Bronchial epithelial cell (primary cell): ENCODE measurements around the gene CLPTM1L. TPM values are rescaled to one million over a fixed set of nuclear protein-coding genes. Genes with fewer than 3 reads are reported as not detected.
A peak's percentile ranks its signal among the peaks of the same experiment; 100 is the strongest.

ENCODE experiments used
- DNase-seq: peaks from one replicate; pipeline ENCODE4 v3.0.0-alpha.2; 2010; ENCODE audit warnings: low read depth
- FAIRE-seq: peaks from 2 replicates; lab custom pipeline; 2011; peaks lifted over from hg19 to GRCh38; lab: Jason Lieb, UNC
- H3K27me3 ChIP-seq: 2 replicates; pipeline ENCODE4 v1.5.1; 2011; ENCODE audit warnings: low read length; ENCODE audit not compliant: control insufficient read depth, insufficient read depth
- H3K36me3 ChIP-seq: 2 replicates; pipeline ENCODE4 v1.5.1; 2011; ENCODE audit warnings: low read length; ENCODE audit not compliant: control insufficient read depth, insufficient read depth
- H3K4me3 ChIP-seq: 2 replicates; pipeline ENCODE4 v1.5.1; 2011; ENCODE audit warnings: mild to moderate bottlenecking, low read depth, low read length, control low read depth
- CTCF ChIP-seq: IDR thresholded peaks from 2 replicates; pipeline ENCODE4 v1.5.1; 2011; ENCODE audit warnings: mild to moderate bottlenecking, moderate library complexity, low read length, control low read depth, inconsistent platforms; ENCODE audit not compliant: insufficient read depth, severe bottlenecking
- total RNA-seq: library from RNA; depleted of rRNA; stranded (reverse); fragments of >200 nt; gene quantifications from 2 replicates; pipeline ENCODE4 v1.2.1, GENCODE V29; 2014

Gene CLPTM1L
- total RNA-seq, 1 donor from 2014 or later = 314 TPM

DNA sequence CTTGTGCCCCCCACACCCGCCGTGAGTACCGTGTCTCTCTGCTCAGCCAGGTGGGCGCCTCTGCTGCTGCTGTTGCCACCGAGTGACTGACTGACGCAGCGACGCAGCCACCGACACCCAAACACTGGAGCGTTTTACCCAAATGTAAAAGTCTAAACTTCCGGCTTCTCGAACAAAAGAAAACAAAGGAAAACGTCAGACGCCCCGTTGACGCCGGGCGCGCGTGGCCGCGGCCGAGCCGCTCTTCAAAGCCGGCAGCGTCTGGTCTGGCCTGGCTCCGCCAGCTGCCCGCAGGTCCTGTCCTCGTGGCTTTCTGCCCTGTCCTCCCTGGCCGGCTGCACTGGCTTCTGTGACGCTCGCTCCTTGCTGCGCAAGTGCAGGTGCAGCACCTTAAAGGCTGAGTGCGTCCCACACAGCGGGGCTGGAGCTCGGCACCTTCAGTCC, 41.4 kb upstream of the CLPTM1L start:
- Histone ChIP-seq H3K27me3 (peaks cover 2% of the 10 kb centered on the region), H3K4me3 (peak overlapping the region; percentile 37), H3K36me3 (no peaks in the 10 kb centered on the region)
- TF ChIP-seq CTCF = no peak
- DNase-seq = peak; percentile 3
- FAIRE-seq = no peak

DNA sequence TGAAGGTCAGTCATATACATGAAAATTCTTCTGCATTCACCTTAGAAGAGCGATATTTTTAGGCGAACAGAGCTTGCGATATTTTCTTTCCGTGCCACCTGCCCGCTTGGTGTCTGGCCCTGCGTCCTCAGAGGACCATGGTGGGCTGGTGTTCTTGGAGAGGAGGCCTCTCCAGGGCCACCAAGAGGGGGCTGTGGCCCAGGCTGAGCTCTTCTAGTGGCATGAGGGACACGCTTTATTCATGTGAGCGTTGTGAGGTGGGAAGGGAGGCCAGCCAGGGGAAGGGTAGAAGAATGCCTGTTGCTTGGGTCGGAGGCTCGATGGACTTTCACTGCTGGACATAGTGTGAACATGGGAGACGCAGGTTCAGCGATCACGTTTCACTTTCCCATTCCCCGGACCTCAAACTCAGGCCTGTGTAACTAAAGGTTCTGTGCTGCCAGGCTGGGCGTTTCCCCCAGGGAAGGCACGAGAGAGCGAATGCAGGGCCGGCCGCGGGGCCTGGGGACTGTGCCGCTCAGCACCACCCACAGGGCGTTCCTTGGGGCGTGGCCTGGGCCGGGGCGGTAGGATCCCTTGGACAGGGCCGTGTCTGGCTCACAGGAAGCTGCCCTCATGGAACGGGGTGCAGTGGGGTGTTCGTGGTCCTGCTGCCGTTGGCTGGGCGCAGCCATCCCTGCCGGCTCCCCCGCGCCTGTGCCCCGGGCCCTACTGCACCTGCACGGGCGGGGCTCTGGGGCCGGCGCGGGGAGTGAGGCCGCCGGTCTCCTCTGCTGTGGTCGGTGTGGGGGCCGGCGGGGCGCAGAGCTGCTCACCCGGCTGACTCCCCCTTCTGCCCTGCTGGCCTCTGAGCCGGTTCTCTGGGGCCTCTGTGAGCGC, 40.7 kb upstream of the CLPTM1L start:
- H3K4me3 ChIP-seq = peak overlapping the region; percentile 37
- DNase-seq (peak; percentile 33), FAIRE-seq (no peak)
- peaks cover 3% of the 10 kb centered on the region for H3K27me3 ChIP-seq
- no peak for TF ChIP-seq CTCF
- no peaks in the 10 kb centered on the region for H3K36me3 ChIP-seq

DNA sequence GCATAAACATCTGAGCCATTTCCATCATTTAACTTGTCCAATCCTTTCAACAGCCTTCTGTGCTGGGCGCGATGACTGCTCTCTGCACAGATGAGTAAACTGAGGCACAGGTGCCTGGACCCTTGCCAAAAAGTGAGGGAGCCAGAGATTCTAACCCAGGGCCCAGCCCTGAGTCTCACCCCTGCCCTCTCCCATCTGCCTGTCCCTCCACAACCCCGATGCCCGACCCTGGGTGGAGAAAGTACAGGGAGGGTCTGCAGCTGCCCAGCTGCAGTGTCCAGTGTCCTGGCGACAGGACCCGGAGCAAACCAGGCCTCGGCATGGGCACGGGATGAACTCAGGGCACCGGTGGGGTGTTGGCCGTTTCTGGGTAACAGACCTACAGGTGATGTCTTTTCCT, 39.6 kb upstream of the CLPTM1L start:
- H3K27me3 ChIP-seq = peaks cover 3% of the 10 kb centered on the region

GRCh38 chr5:1383886-1384401, 39.0 kb upstream of the CLPTM1L start:
- DNase-seq (no peak), FAIRE-seq (no peak)
- H3K27me3 ChIP-seq = peaks cover 5% of the 10 kb centered on the region
- no peak for TF ChIP-seq CTCF
- H3K4me3 ChIP-seq = no peak overlapping the region
- no peaks in the 10 kb centered on the region for H3K36me3 ChIP-seq

More for the DNA sequence above, 39.6 kb upstream of the CLPTM1L start:
- Histone ChIP-seq H3K4me3 (no peak overlapping the region), H3K36me3 (no peaks in the 10 kb centered on the region)
- FAIRE-seq (no peak), DNase-seq (no peak)
- TF ChIP-seq CTCF = no peak

DNA sequence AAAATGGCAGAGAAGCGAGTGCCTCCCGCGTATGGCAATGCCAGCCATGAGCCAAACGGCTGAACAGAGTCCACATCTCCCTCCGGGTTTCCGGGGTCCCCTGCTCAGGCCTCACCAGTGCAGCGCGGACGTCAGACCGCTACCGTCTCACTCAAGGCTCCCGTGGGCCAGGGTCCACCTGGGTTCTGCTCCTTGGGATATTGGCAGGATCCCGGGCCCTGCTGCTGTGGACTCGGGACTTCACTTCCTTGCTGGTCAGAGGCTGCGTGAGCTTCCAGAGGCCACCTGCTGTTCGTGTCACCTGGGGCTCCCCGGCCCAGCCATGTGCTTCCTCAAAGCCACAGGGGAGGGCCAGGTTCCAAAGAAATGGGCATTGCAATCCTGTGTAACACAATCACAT, 38.4 kb upstream of the CLPTM1L start:
- FAIRE-seq (no peak), DNase-seq (no peak)
- no peak for TF ChIP-seq CTCF
- Histone ChIP-seq H3K36me3 (no peaks in the 10 kb centered on the region), H3K4me3 (no peak overlapping the region), H3K27me3 (peaks cover 5% of the 10 kb centered on the region)
